ENCODE data around the gene HMCN2.

- TF ChIP-seq CTCF (IDR thresholded peaks at IDR 0.05; ENCODE audit: low read depth, low read length) (no peak), EZH2phosphoT487 (IDR thresholded peaks at IDR 0.05; ENCODE audit: low read depth) (no peak)
Observed at GRCh38 chr9:130260816-130261765, 4.5 kb upstream of the HMCN2 start.

All from OCI-LY3 (cell line).